ENCODE results near the gene LRRK1. TPM values are rescaled to one million over a fixed set of nuclear protein-coding genes. Genes with fewer than 3 reads are reported as not detected.

Gene LRRK1
- total RNA-seq, 1 experiment from 2014 or later = 7.6 TPM

- Mint-ChIP-seq H3K9me3 (no peaks in the 10 kb centered on the region), H3K4me3 (peak overlapping the region; percentile 89; the same call in 1 of the 2 replicates), H3K4me1 (peaks cover 33% of the 10 kb centered on the region), H3K27ac (no peak overlapping the region), H3K27me3 (ENCODE audit: low read depth) (peaks cover 65% of the 10 kb centered on the region), H3K36me3 (no peaks in the 10 kb centered on the region)
- DNase-seq (ENCODE audit: low spot score) (no peak), ATAC-seq (no peak)
- CTCF ChIA-PET = no interaction called here
- no peak for TF ChIP-seq ZNF425 (CRISPR knock-in tag; conservative IDR thresholded peaks at IDR 0.05)
- POLR2A ChIA-PET = no interaction called here
These were observed 37.4 kb upstream of the LRRK1 start for GRCh38 chr15:100881573-100882336.

- no peak for ATAC-seq
- CTCF ChIA-PET = interaction anchor here (1.3 to 2.5 kb wide), 3 partner anchors 12 to 213 kb away, joined by 3 to 6 read pairs (median 6); no protein-coding TSS in a partner anchor
- H3K9me3 Mint-ChIP-seq = no peaks in the 10 kb centered on the region
- H3K4me3 Mint-ChIP-seq = no peak overlapping the region
- POLR2A ChIA-PET = no interaction called here
- TF ChIP-seq NR2C2 (CRISPR knock-in tag; IDR thresholded peaks at IDR 0.05) = no peak
- H3K27ac Mint-ChIP-seq = no peak overlapping the region
- H3K4me1 Mint-ChIP-seq = peaks cover 15% of the 10 kb centered on the region
- H3K36me3 Mint-ChIP-seq = no peaks in the 10 kb centered on the region
- DNase-seq (ENCODE audit: low spot score) = no peak
- H3K27me3 Mint-ChIP-seq (ENCODE audit: low read depth) = peaks cover 43% of the 10 kb centered on the region
These were observed 34.0 kb upstream of the LRRK1 start for GRCh38 chr15:100885116-100885515.

- Mint-ChIP-seq H3K36me3 (no peaks in the 10 kb centered on the region), H3K9me3 (no peaks in the 10 kb centered on the region), H3K4me1 (peaks cover 13% of the 10 kb centered on the region), H3K4me3 (no peak overlapping the region), H3K27me3 (ENCODE audit: low read depth) (peaks cover 36% of the 10 kb centered on the region), H3K27ac (no peak overlapping the region)
- ChIA-PET CTCF (interaction anchor here (0.9 to 1.3 kb wide), 4 partner anchors 13 to 253 kb away, joined by 3 to 6 read pairs (median 4); no protein-coding TSS in a partner anchor), POLR2A (no interaction called here)
- TF ChIP-seq STAT6 (CRISPR knock-in tag; conservative IDR thresholded peaks at IDR 0.05; ENCODE audit: low read depth) = no peak
- TF ChIP-seq GTF2I (CRISPR knock-in tag; conservative IDR thresholded peaks at IDR 0.05) = no peak
- TF ChIP-seq ARID4B (CRISPR knock-in tag; IDR thresholded peaks at IDR 0.05; ENCODE audit: borderline replicate concordance) = no peak
- TF ChIP-seq E2F5 (CRISPR knock-in tag; IDR thresholded peaks at IDR 0.05) = no peak
- ATAC-seq = no peak
- no peak for DNase-seq (ENCODE audit: low spot score)
These were observed 33.3 kb upstream of the LRRK1 start for GRCh38 chr15:100885811-100886210.

Data from WTC11 (cell line).